K562 (cell line): Measurements from ENCODE around the gene PHYHD1. TPM values are rescaled to one million over a fixed set of nuclear protein-coding genes. Genes with fewer than 3 reads are reported as not detected.

Experiments used
- KDM1A ChIP-seq, 2 experiments: fragments of 450-650 bp; IDR thresholded peaks; 2 replicates each; pipeline ENCODE4 v1.6.1; 2016; ENCODE audit warnings: mild to moderate bottlenecking in 2 of 2
- RBM25 ChIP-seq: fragments of 200-400 bp; formaldehyde crosslinking; IDR thresholded peaks from 2 replicates; pipeline ENCODE4 v1.6.1; 2018; ENCODE audit warnings: low read length, low read depth, moderate library complexity; ENCODE audit not compliant: severe bottlenecking
- TSHZ1 ChIP-seq: fragments of 250-450 bp; sonication (Bioruptor Pico); IDR thresholded peaks from 2 replicates; pipeline ENCODE4 v1.4.0; 2020; ENCODE audit warnings: mild to moderate bottlenecking, moderate library complexity
- ZBTB2 ChIP-seq: fragments of 450-650 bp; IDR thresholded peaks from 2 replicates; pipeline ENCODE4 v1.6.1; 2016; ENCODE audit warnings: antibody characterized with exemption
- ZBTB40 ChIP-seq, 2 experiments: fragments of 450-650 bp in 1 of 2; sonication (generic) in 1 of 2; formaldehyde crosslinking in 1 of 2; IDR thresholded peaks; 2 replicates each; pipeline versions ENCODE4 v1.7.1 to v1.9.0; 2016 to 2022; ENCODE audit warnings: inconsistent platforms in 1 of 2, mild to moderate bottlenecking in 1 of 2, missing genetic modification reagents in 1 of 2
- polyA plus RNA-seq, 8 experiments: library from polyadenylated mRNA; depleted of rRNA in 4 of 8; stranded (reverse) in 5 of 8; unstranded in 3 of 8; fragments of >200 nt; fragmentation: Nextera tagmentation in 2 of 8; fragmentation: Illumina TruSeq in 1 of 8; extraction: Ambion mirVana in 2 of 8; extraction: Trizol in 1 of 8; gene quantifications; 2 replicates each; pipeline versions ENCODE4 v1.2.1 to v1.2.3, GENCODE V29; 2011 to 2014; ENCODE audit warnings: inconsistent platforms in 1 of 8, missing spikeins in 1 of 8
- total RNA-seq, 7 experiments: library from RNA; depleted of rRNA in 6 of 7; stranded (reverse); fragments of >200 nt in 6 of 7; fragmentation: Illumina TruSeq in 2 of 7; extraction: Trizol in 2 of 7; gene quantifications; 2 replicates each; pipeline versions ENCODE4 v1.2.1 to v1.2.3, GENCODE V29; 2011 to 2021; ENCODE audit warnings: low replicate concordance in 1 of 7

Gene PHYHD1
- total and polyA plus RNA-seq, 9 of the 15 experiments (the other 6 are each of a cell fraction or from before 2014, with no cell fraction given): 0.36 to 1.3 (median 0.80) TPM

- TF ChIP-seq TSHZ1 (CRISPR knock-in tag) (no peak), KDM1A (IDR thresholded peaks at IDR 0.05) (peak in 1 of 2 experiments; percentile 54; a peak in 2 of 4 replicates), ZBTB2 (no peak), RBM25 (peak; percentile 36), ZBTB40 (IDR thresholded peaks at IDR 0.05) (no peak), ZBTB40 (CRISPR knock-in tag; IDR thresholded peaks at IDR 0.05) (no peak)
Measured at GRCh38 chr9:128936171-128936865, 15.5 kb downstream of the PHYHD1 start (continued).
